Endothelial cell (in vitro differentiated cells): ENCODE measurements around the gene TEX47. TPM values are rescaled to one million over a fixed set of nuclear protein-coding genes. Genes with fewer than 3 reads are reported as not detected.

Experiments
- DNase-seq: peaks from one replicate; pipeline ENCODE4 v3.0.0; 2021; ENCODE audit warnings: low spot score
- H3K27ac Mint-ChIP-seq: one replicate; pipeline ENCODE4 v1.8.0; 2021; ENCODE audit warnings: mixed read lengths, inconsistent platforms; ENCODE audit not compliant: unreplicated experiment
- H3K27me3 Mint-ChIP-seq: one replicate; pipeline ENCODE4 v1.8.0; 2021; ENCODE audit warnings: mild to moderate bottlenecking, moderate library complexity, mixed read lengths, inconsistent platforms; ENCODE audit not compliant: unreplicated experiment
- H3K36me3 Mint-ChIP-seq: one replicate; pipeline ENCODE4 v1.8.0; 2021; ENCODE audit warnings: mild to moderate bottlenecking, low read depth, mixed read lengths, inconsistent platforms; ENCODE audit not compliant: unreplicated experiment
- H3K4me1 Mint-ChIP-seq: one replicate; pipeline ENCODE4 v1.8.0; 2021; ENCODE audit warnings: mild to moderate bottlenecking, mixed read lengths, inconsistent platforms; ENCODE audit not compliant: unreplicated experiment
- H3K4me3 Mint-ChIP-seq: one replicate; pipeline ENCODE4 v1.8.0; 2021; ENCODE audit warnings: mild to moderate bottlenecking, mixed read lengths, inconsistent platforms; ENCODE audit not compliant: unreplicated experiment
- H3K9me3 Mint-ChIP-seq: one replicate; pipeline ENCODE4 v1.8.0; 2021; ENCODE audit warnings: mixed read lengths, inconsistent platforms; ENCODE audit not compliant: unreplicated experiment
- total RNA-seq: library from RNA; stranded (reverse); fragmentation: NEBNext Ultra II Directional; extraction: Animal tissue kit (Norgen Biotek cat#: 25700); gene quantifications from one replicate; pipeline ENCODE4 v1.2.1, GENCODE V29; 2021; ENCODE audit not compliant: unreplicated experiment
- TF ChIP-seq, protein P1 (sequence below): fragments of 200-600 bp; sonication (generic); IDR thresholded peaks from one replicate; pipeline ENCODE4 v1.5.0; 2021; ENCODE audit warnings: antibody characterized with exemption; ENCODE audit not compliant: unreplicated experiment

TEX47 gene
- total RNA-seq, 1 donor from 2014 or later = not detected

DNA sequence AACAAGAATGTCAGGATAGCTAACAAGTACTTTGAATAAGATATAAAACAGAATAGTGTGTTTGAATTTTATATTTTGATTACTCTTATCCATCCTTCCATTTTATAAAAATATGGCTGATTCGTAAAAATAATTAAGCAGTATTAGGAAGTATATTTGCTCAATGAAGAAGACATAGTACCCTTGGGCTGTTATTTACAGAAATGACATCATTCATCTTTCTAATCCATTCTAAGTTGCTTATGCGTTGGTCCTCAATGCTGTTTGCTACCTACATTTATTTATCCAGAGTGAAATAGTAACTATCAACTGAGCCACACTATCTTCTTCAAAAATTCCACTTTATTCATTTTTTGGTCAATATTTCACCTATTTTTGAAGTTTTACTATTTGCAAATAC, 38.2 kb downstream of the TEX47 start:
- Mint-ChIP-seq H3K4me3 (no peak overlapping the region), H3K9me3 (no peaks in the 10 kb centered on the region), H3K27ac (no peak overlapping the region), H3K27me3 (peaks cover 14% of the 10 kb centered on the region), H3K4me1 (peaks cover 9% of the 10 kb centered on the region), H3K36me3 (no peaks in the 10 kb centered on the region)
- TF ChIP-seq, protein P1, sequence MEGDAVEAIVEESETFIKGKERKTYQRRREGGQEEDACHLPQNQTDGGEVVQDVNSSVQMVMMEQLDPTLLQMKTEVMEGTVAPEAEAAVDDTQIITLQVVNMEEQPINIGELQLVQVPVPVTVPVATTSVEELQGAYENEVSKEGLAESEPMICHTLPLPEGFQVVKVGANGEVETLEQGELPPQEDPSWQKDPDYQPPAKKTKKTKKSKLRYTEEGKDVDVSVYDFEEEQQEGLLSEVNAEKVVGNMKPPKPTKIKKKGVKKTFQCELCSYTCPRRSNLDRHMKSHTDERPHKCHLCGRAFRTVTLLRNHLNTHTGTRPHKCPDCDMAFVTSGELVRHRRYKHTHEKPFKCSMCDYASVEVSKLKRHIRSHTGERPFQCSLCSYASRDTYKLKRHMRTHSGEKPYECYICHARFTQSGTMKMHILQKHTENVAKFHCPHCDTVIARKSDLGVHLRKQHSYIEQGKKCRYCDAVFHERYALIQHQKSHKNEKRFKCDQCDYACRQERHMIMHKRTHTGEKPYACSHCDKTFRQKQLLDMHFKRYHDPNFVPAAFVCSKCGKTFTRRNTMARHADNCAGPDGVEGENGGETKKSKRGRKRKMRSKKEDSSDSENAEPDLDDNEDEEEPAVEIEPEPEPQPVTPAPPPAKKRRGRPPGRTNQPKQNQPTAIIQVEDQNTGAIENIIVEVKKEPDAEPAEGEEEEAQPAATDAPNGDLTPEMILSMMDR = no peak
- DNase-seq = no peak

DNA sequence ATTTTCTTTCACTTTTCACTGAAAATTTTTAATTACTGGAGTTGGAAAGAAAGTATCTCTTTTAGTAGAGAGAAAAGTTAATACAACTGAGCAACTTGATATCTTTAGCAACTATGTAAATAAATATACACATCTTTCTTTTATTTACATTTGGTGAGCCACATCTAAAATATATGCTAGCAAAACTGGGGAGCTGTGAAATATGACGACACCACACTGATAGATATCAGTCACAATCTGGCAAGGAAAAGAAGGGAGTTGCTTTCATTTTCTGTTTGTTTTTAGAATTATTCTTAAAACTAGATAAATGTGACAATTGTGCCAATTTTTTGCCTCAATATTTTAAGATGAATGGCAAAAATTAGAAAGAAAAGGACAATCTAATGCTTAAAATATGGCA, 38.7 kb downstream of the TEX47 start:
- peaks cover 9% of the 10 kb centered on the region for H3K4me1 Mint-ChIP-seq
- H3K27ac Mint-ChIP-seq = no peak overlapping the region
- no peaks in the 10 kb centered on the region for H3K36me3 Mint-ChIP-seq
- H3K4me3 Mint-ChIP-seq = no peak overlapping the region
- peaks cover 14% of the 10 kb centered on the region for H3K27me3 Mint-ChIP-seq
- H3K9me3 Mint-ChIP-seq = no peaks in the 10 kb centered on the region
- TF ChIP-seq, protein P1 = no peak
- no peak for DNase-seq

DNA sequence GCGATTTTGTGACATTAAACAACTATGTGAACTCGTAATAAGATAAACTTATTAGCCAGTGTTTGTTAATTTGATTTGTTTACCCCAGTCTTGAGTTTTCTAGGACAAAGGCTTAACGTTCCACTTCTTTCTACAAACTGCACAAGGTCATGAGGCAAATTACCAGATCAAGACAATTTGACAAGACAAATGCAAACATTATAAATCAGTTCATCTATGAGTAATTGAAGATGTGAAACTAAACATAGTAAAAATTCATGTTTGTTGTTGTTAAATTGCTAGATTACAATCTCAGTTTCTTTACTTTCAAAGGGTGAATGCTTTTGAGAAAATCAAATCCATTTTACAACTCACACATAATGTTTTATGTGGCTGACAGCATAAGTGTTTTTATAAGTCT, 49.4 kb downstream of the TEX47 start:
- H3K27me3 Mint-ChIP-seq = peaks cover 2% of the 10 kb centered on the region
- no peak overlapping the region for H3K27ac Mint-ChIP-seq

More for the DNA sequence above, 49.4 kb downstream of the TEX47 start:
- DNase-seq = no peak
- H3K36me3 Mint-ChIP-seq = no peaks in the 10 kb centered on the region
- no peaks in the 10 kb centered on the region for H3K4me1 Mint-ChIP-seq
- TF ChIP-seq, protein P1 = no peak
- no peak overlapping the region for H3K4me3 Mint-ChIP-seq
- H3K9me3 Mint-ChIP-seq = no peaks in the 10 kb centered on the region

Other genes with a start within 250 kb of the TEX47 start
- gene ZNF804B, start 36.0 kb downstream of the TEX47 start, total RNA-seq = not detected